Trophoblast cell (in vitro differentiated cells and primary cell): ENCODE measurements around the gene ECE2.

ENCODE experiments used
- DNase-seq, 2 donors: peaks; one replicate each; pipeline ENCODE4 v3.0.0-alpha.2; 2016
- H2AFZ ChIP-seq: 2 replicates; pipeline ENCODE4 v1.6.1; 2013; ENCODE audit warnings: low read length, moderate library complexity, mild to moderate bottlenecking; ENCODE audit not compliant: insufficient read depth, poor library complexity
- H2AK5ac ChIP-seq: 2 replicates; pipeline ENCODE4 v1.6.1; 2013; ENCODE audit warnings: mild to moderate bottlenecking, low read length
- H2BK120ac ChIP-seq: 2 replicates; pipeline ENCODE4 v1.6.1; 2013; ENCODE audit warnings: low read length, mild to moderate bottlenecking, moderate library complexity; ENCODE audit not compliant: insufficient read depth, poor library complexity
- H2BK12ac ChIP-seq: 2 replicates; pipeline ENCODE4 v1.6.1; 2013; ENCODE audit warnings: mild to moderate bottlenecking, low read length, moderate library complexity
- H2BK5ac ChIP-seq: 2 replicates; pipeline ENCODE4 v1.6.1; 2013; ENCODE audit warnings: low read length, low read depth, moderate library complexity, mild to moderate bottlenecking; ENCODE audit not compliant: poor library complexity
- H3K14ac ChIP-seq: 2 replicates; pipeline ENCODE4 v1.6.1; 2013; ENCODE audit warnings: mild to moderate bottlenecking, low read length
- H3K18ac ChIP-seq: 2 replicates; pipeline ENCODE4 v1.6.1; 2013; ENCODE audit warnings: mild to moderate bottlenecking, low read length
- H3K23ac ChIP-seq: 2 replicates; pipeline ENCODE4 v1.6.1; 2013; ENCODE audit warnings: low read length
- H3K27ac ChIP-seq: 2 replicates; pipeline ENCODE4 v1.5.1; 2013; ENCODE audit warnings: low read depth, mild to moderate bottlenecking, inconsistent platforms, low read length, moderate library complexity
- H3K27me3 ChIP-seq: 2 replicates; pipeline ENCODE4 v1.6.1; 2013; ENCODE audit warnings: inconsistent platforms, mild to moderate bottlenecking, low read length, moderate library complexity; ENCODE audit not compliant: insufficient read depth
- H3K36me3 ChIP-seq, 2 experiments: 1 replicate in 1 of 2; 2 replicates in 1 of 2; pipeline ENCODE4 v1.6.1; 2013; ENCODE audit warnings: low read length in 2 of 2, mild to moderate bottlenecking in 2 of 2, moderate library complexity in 1 of 2; ENCODE audit not compliant: insufficient read depth in 2 of 2, control insufficient read depth in 1 of 2
- H3K4ac ChIP-seq: 2 replicates; pipeline ENCODE4 v1.6.1; 2013; ENCODE audit warnings: low read depth, mild to moderate bottlenecking, low read length, moderate library complexity
- H3K4me1 ChIP-seq, 2 experiments: 1 replicate in 1 of 2; 2 replicates in 1 of 2; pipeline ENCODE4 v1.6.1; 2013; ENCODE audit warnings: low read length in 2 of 2, mild to moderate bottlenecking in 2 of 2, moderate library complexity in 1 of 2; ENCODE audit not compliant: insufficient read depth in 2 of 2, control insufficient read depth in 1 of 2
- H3K4me2 ChIP-seq: 2 replicates; pipeline ENCODE4 v1.6.1; 2013; ENCODE audit warnings: inconsistent platforms, mild to moderate bottlenecking, low read length, moderate library complexity
- H3K4me3 ChIP-seq: 2 replicates; pipeline ENCODE4 v1.5.1; 2013; ENCODE audit warnings: mild to moderate bottlenecking, low read depth, low read length, inconsistent platforms
- H3K79me1 ChIP-seq: one replicate; pipeline ENCODE4 v1.6.1; 2013; ENCODE audit warnings: low read length
- H3K79me2 ChIP-seq: 2 replicates; pipeline ENCODE4 v1.6.1; 2013; ENCODE audit warnings: low read length, mild to moderate bottlenecking; ENCODE audit not compliant: control insufficient read depth, insufficient read depth, poor library complexity
- H3K9ac ChIP-seq: 2 replicates; pipeline ENCODE4 v1.6.1; 2013; ENCODE audit warnings: mild to moderate bottlenecking, low read length
- H3K9me3 ChIP-seq: 2 replicates; pipeline ENCODE4 v1.6.1; 2013; ENCODE audit warnings: low read depth, mild to moderate bottlenecking, control low read depth, inconsistent platforms, low read length; ENCODE audit not compliant: insufficient read depth
- H4K12ac ChIP-seq: 2 replicates; pipeline ENCODE4 v1.6.1; 2013; ENCODE audit warnings: low read depth, mild to moderate bottlenecking, low read length, moderate library complexity
- H4K8ac ChIP-seq: 2 replicates; pipeline ENCODE4 v1.6.1; 2013; ENCODE audit warnings: low read depth, mild to moderate bottlenecking, low read length, moderate library complexity
- H4K91ac ChIP-seq: one replicate; pipeline ENCODE4 v1.6.1; 2013; ENCODE audit warnings: low read depth, mild to moderate bottlenecking, low read length, moderate library complexity
- WGBS: extraction: QIAGEN DNeasy Blood & Tissue Kit; methylation state at CpG from one replicate; pipeline ENCODE4 v1.1.7; 2013; ENCODE audit warnings: missing lambda C conversion rate; ENCODE audit not compliant: insufficient read length, insufficient coverage; ENCODE audit errors: extremely low coverage; 5-methylcytosine and 5-hydroxymethylcytosine counted together

ECE2 gene

GRCh38 chr3:184315871-184316661 lies 40.2 kb downstream of the ECE2 start:
- peak in 1 of 2 donors; percentile 22 for DNase-seq
- Histone ChIP-seq H4K12ac (no peak overlapping the region), H2BK12ac (no peak overlapping the region), H3K4me2 (peak overlapping the region; percentile 83), H3K23ac (no peak overlapping the region), H3K36me3 (peaks cover 40 to 41% of the 10 kb centered on the region in 2 experiments), H2AFZ (no peak overlapping the region), H4K91ac (peak overlapping the region; percentile 20), H3K79me2 (peaks cover 38% of the 10 kb centered on the region), H3K18ac (no peak overlapping the region), H3K27ac (peak overlapping the region; percentile 93), H3K27me3 (no peaks in the 10 kb centered on the region), H2BK5ac (peak overlapping the region; percentile 42), H2AK5ac (peak overlapping the region; percentile 13), H3K4me1 (peaks cover 14 to 15% of the 10 kb centered on the region in 2 experiments), H3K9me3 (peaks cover 3% of the 10 kb centered on the region), H3K4ac (peak overlapping the region; percentile 100), H3K9ac (peak overlapping the region; percentile 75), H3K4me3 (peak overlapping the region; percentile 88), H3K14ac (peak overlapping the region; percentile 52), H3K79me1 (peaks cover 12% of the 10 kb centered on the region), H2BK120ac (no peak overlapping the region), H4K8ac (peak overlapping the region; percentile 32)
- WGBS: no CpG with 5 or more reads among the region's 16 CpGs

- no peak overlapping the region for H2AFZ ChIP-seq
- H3K27ac ChIP-seq: no peak overlapping the region
- no peak overlapping the region for H3K4me3 ChIP-seq
- no peak overlapping the region for H2BK5ac ChIP-seq
- WGBS: no CpG with 5 or more reads among the region's 7 CpGs
- no peak overlapping the region for H2BK120ac ChIP-seq
- H2AK5ac ChIP-seq: no peak overlapping the region
- no peak overlapping the region for H4K8ac ChIP-seq
- peak overlapping the region; percentile 100 for H3K4ac ChIP-seq
- H4K91ac ChIP-seq: no peak overlapping the region
- no peaks in the 10 kb centered on the region for H3K27me3 ChIP-seq
- no peak overlapping the region for H3K9ac ChIP-seq
- H3K14ac ChIP-seq: no peak overlapping the region
- peaks cover 38% of the 10 kb centered on the region for H3K79me2 ChIP-seq
- no peak overlapping the region for H2BK12ac ChIP-seq
- no peak for DNase-seq
- H3K9me3 ChIP-seq: peaks cover 3% of the 10 kb centered on the region
- peaks cover 47 to 48% of the 10 kb centered on the region in 2 experiments for H3K36me3 ChIP-seq
- no peak overlapping the region for H3K18ac ChIP-seq
- peak overlapping the region; percentile 83 for H3K4me2 ChIP-seq
- H4K12ac ChIP-seq: no peak overlapping the region
- peaks cover 12% of the 10 kb centered on the region for H3K79me1 ChIP-seq
- peaks cover 14 to 15% of the 10 kb centered on the region in 2 experiments for H3K4me1 ChIP-seq
- peak overlapping the region; percentile 7 for H3K23ac ChIP-seq
Observed at GRCh38 chr3:184316792-184317191, 41.0 kb downstream of the ECE2 start.

- Histone ChIP-seq H3K4me1 (peaks cover 14 to 15% of the 10 kb centered on the region in 2 experiments), H3K9me3 (peaks cover 3% of the 10 kb centered on the region), H3K79me2 (peaks cover 38% of the 10 kb centered on the region), H3K23ac (no peak overlapping the region), H3K4me3 (no peak overlapping the region), H4K8ac (no peak overlapping the region), H3K27ac (no peak overlapping the region), H2AFZ (no peak overlapping the region), H3K79me1 (peaks cover 12% of the 10 kb centered on the region), H2BK120ac (no peak overlapping the region), H3K14ac (no peak overlapping the region), H3K27me3 (no peaks in the 10 kb centered on the region), H2BK12ac (no peak overlapping the region), H3K4ac (peak overlapping the region; percentile 100), H3K18ac (no peak overlapping the region), H4K91ac (no peak overlapping the region), H3K4me2 (peak overlapping the region; percentile 83), H2BK5ac (peak overlapping the region; percentile 6), H3K9ac (no peak overlapping the region), H4K12ac (no peak overlapping the region), H3K36me3 (peaks cover 50 to 51% of the 10 kb centered on the region in 2 experiments), H2AK5ac (no peak overlapping the region)
- WGBS: no CpG with 5 or more reads among the region's 5 CpGs
- DNase-seq: no peak
Observed at GRCh38 chr3:184317201-184317600, 41.4 kb downstream of the ECE2 start.

- H2AK5ac ChIP-seq: no peak overlapping the region
- no peak overlapping the region for H3K9ac ChIP-seq
- H3K79me2 ChIP-seq: peaks cover 34% of the 10 kb centered on the region
- no peak overlapping the region for H3K18ac ChIP-seq
- DNase-seq: peak in 1 of 2 donors; percentile 37
- no peak overlapping the region for H2BK12ac ChIP-seq
- peaks cover 3% of the 10 kb centered on the region for H3K9me3 ChIP-seq
- no peak overlapping the region for H4K8ac ChIP-seq
- H3K4me3 ChIP-seq: no peak overlapping the region
- H3K27ac ChIP-seq: no peak overlapping the region
- H3K27me3 ChIP-seq: no peaks in the 10 kb centered on the region
- no peak overlapping the region for H3K4me2 ChIP-seq
- H3K23ac ChIP-seq: no peak overlapping the region
- H4K91ac ChIP-seq: no peak overlapping the region
- no peak overlapping the region for H2BK5ac ChIP-seq
- H2AFZ ChIP-seq: no peak overlapping the region
- H3K4ac ChIP-seq: peak overlapping the region; percentile 29
- no peak overlapping the region for H2BK120ac ChIP-seq
- no peak overlapping the region for H4K12ac ChIP-seq
- peaks cover 76 to 79% of the 10 kb centered on the region in 2 experiments for H3K36me3 ChIP-seq
- no CpG with 5 or more reads among the region's 4 CpGs for WGBS
- H3K4me1 ChIP-seq: peaks cover 14 to 15% of the 10 kb centered on the region in 2 experiments
- H3K14ac ChIP-seq: no peak overlapping the region
- peaks cover 5% of the 10 kb centered on the region for H3K79me1 ChIP-seq
Observed at GRCh38 chr3:184320104-184320445, 44.3 kb downstream of the ECE2 start.
